NCI-H146 (cell line): Measurements from ENCODE around the gene CELF5.

ENCODE experiments used
- DNase-seq: peaks from one replicate; lab custom pipeline; 2025; lab: John Stamatoyannopoulos, UW

CELF5 gene

DNA sequence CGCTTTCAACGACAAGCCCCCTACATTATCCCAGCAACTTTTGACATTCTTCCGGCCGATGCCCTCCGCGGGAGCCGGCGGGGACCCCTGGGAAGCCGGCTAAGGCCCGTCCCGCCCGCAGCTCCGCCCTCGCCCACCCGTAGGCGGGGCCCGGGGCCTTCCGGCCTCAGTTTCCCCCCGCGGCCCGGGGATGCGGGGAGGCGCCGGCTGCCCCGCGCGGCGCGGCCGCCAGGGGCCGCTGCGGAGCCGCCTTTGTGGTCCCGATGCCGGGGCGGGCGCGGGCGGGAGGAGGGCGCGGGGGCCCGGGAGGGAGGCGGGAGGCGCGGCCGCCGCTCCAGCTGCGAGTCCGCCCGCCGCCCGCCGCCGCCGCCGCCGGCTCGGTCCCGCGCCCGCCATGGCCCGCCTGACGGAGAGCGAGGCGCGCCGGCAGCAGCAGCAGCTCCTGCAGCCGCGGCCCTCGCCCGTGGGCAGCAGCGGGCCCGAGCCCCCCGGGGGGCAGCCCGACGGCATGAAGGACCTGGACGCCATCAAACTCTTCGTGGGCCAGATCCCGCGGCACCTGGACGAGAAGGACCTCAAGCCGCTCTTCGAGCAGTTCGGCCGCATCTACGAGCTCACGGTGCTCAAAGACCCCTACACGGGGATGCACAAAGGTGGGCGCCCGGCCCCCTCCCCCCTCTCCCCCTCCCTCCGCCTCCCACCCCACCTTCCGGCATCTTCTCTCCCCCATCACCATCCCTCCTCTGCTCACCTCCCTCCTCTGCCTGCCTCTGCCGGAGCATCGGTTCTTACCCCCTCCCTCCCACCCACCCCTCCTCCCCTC lies at the start of gene CELF5:
TSS of gene CELF5 (plus strand) at position 316 of the 823 bp plus-strand sequence. CDS start at position 395, 79 bp downstream.
- DNase-seq = peak; percentile 48

DNA sequence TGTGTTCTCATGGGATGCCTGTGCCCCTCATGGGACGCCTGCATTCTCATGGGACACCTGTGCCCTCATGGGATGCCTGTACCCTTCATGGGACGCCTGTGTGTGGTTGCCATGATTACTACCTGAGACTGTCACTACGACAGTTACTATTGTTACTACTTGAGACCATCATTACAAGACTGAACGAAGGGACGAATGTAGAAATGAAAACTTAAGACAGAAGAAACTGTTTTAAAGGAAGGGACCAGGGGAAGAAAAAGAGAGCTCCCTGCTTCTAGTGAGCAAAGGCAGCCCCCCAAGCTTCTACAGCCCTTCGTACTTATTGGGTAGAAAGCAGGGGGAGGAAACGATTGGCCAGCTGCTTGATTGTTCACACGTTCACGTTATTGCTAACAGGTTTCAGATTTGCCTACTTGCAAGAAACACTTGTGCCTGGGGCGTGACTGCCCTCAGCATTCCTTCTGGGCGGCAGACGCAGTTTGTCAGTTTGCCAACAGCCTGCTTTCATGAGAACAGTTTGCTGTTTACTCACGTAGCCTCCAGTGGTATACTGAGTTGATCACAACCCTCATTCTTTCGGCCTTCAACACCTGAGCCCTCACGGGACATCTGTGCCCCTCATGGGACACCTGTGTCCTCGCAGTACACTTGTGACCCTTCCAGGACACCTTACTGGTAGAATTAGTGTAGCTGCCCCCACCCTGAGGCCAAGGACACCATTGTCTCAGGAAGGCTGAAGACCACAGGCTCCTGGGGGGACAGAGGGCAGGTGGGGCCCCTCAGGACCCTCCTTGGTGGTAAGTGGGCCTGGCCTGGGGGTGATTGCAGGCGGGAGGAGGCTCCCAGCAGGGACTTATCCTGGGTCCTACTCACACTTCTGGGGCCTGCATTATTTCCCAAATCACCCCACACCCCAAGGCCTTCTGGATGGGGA lies 48.4 kb upstream of the CELF5 start:
- no peak for DNase-seq

DNA sequence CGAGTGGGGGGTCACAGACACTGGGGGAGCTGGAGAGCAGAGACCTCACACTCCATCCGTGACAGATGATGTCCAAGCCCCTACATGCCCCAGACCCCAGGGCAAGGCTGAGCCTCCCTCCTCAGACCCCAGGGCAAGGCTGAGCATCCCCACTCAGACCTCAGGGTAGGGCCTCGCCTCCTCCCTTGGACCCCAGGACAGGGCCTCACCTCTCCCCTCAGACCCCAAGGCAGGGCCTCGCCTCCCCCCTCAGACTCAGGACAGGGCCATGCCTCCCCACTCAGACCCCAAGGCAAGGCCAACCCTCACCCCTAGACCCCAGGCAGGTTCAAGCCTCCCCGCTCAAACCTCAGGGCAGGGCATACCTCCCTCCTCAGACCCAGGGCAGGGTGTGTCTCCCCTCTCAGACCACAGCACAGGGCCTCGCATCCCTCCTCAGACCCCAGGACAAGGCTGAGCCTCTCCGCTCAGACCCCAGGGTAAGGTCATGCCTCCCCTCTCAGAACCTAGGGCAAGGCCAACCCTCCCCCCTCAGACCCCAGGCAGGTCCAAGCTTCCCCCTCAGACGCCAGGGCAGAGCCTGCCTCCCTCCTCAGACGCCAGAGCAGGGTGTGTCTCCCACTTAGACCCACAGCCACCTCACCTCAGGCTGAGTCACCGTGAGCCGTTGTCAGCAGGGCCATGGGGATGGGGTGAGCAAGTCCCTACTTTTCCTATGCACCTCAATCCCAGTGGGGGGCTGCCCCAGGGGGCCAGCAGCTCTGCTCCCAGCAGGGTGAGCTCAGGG lies 47.6 kb upstream of the CELF5 start:
- DNase-seq = no peak

DNA sequence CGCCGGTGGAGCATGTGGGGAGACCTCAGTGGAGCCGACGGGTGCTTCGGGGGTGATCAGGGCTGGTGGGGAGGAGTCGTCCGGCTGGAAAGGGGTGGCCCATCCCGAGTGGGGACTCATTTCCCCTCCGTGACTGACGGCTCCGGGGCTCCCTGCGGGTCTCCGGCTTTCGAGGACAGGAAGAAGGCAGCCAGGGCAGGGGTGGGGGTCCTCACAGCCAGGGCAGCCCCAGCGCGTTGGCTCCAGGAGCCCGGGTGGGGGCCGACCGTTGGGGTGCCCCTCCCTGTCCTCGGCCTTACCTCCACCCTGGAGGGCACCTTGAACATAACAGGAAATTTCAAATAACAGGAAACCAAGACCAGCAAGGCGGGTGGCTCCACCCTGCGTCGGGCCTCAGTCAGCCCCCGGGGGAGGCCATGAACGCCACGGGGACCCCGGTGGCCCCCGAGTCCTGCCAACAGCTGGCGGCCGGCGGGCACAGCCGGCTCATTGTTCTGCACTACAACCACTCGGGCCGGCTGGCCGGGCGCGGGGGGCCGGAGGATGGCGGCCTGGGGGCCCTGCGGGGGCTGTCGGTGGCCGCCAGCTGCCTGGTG lies 46.0 kb upstream of the CELF5 start, which contains the start of gene S1PR4:
TSS of gene S1PR4 (plus strand) at position 393 of the 596 bp plus-strand sequence. CDS start at position 417, 24 bp downstream.
- peak; percentile 3 for DNase-seq

DNA sequence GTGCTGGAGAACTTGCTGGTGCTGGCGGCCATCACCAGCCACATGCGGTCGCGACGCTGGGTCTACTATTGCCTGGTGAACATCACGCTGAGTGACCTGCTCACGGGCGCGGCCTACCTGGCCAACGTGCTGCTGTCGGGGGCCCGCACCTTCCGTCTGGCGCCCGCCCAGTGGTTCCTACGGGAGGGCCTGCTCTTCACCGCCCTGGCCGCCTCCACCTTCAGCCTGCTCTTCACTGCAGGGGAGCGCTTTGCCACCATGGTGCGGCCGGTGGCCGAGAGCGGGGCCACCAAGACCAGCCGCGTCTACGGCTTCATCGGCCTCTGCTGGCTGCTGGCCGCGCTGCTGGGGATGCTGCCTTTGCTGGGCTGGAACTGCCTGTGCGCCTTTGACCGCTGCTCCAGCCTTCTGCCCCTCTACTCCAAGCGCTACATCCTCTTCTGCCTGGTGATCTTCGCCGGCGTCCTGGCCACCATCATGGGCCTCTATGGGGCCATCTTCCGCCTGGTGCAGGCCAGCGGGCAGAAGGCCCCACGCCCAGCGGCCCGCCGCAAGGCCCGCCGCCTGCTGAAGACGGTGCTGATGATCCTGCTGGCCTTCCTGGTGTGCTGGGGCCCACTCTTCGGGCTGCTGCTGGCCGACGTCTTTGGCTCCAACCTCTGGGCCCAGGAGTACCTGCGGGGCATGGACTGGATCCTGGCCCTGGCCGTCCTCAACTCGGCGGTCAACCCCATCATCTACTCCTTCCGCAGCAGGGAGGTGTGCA lies 45.3 kb upstream of the CELF5 start:
- DNase-seq = no peak

DNA sequence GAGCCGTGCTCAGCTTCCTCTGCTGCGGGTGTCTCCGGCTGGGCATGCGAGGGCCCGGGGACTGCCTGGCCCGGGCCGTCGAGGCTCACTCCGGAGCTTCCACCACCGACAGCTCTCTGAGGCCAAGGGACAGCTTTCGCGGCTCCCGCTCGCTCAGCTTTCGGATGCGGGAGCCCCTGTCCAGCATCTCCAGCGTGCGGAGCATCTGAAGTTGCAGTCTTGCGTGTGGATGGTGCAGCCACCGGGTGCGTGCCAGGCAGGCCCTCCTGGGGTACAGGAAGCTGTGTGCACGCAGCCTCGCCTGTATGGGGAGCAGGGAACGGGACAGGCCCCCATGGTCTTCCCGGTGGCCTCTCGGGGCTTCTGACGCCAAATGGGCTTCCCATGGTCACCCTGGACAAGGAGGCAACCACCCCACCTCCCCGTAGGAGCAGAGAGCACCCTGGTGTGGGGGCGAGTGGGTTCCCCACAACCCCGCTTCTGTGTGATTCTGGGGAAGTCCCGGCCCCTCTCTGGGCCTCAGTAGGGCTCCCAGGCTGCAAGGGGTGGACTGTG lies 44.6 kb upstream of the CELF5 start:
- DNase-seq = no peak

DNA sequence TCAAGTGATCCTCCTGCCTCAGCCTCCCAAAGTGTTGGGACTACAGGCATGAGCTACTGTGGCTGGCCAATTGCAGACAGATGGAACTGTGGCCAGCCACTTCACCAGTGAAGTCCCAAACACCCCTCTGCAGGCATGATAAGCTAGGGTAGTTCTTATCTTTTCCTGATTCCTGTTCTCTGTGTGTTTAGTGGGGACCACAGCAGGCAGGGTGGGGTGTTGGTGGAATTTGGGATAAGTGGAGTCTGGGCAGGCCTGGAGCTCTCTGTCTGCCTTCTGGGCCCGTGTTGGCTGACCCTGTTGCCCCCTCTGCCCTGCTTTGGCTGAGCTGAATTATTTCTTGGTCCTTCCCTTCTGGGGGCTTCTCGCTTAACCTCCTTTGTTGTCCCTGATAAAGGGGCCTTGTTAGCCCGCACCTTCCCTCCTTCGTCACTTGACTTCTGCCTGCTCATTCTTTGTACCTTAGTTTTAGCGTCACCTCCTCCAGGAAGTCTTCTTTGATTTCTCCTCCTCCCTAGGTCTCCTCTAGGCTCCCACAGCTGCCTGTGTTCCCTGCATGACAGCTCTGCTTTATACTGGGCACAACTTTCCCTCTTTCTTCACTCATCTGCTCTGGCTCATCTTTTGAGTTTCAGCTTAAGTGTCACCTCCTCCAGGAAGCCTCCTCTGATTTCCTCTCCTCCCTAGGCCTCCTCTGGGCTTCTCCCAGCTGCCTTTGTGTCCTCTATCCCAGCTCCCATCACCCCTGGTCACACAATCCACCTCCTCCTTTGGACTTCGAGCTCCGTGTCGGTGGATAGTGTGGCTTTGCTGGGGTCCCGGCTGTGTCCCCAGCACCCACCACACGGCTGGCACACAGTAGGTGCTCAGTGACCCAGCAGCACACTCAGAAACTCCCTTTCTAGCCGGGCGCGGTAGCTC lies 40.5 kb upstream of the CELF5 start:
- DNase-seq = no peak

DNA sequence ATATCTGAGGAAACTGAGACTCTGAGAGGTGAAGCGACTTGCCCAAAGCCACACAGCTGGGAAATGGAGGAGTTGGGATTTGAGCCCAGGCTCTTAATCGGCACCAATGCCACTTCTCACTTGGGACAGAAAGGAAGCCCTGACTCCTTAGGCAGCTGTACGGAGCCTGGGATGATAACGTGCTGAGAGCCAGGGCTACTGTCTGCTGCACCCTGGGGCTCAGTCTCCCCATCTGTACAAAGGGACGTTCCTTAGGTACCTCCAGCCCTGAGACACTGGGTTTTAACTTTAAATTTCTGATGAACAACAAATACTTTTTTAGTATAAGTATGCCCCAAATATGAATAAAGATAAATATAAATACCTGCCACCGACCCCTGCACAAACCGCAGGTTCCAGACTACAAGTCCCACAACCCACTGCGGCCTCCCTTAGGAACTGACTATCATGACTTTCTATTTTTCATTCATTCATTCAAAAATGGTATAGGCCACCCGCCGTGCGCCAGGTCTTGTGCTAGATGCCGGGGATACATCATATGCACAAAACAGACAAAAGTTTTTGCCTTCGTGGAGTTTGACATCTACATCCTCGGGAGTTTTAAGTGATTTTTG lies 39.5 kb upstream of the CELF5 start:
- peak; percentile 65 for DNase-seq

DNA sequence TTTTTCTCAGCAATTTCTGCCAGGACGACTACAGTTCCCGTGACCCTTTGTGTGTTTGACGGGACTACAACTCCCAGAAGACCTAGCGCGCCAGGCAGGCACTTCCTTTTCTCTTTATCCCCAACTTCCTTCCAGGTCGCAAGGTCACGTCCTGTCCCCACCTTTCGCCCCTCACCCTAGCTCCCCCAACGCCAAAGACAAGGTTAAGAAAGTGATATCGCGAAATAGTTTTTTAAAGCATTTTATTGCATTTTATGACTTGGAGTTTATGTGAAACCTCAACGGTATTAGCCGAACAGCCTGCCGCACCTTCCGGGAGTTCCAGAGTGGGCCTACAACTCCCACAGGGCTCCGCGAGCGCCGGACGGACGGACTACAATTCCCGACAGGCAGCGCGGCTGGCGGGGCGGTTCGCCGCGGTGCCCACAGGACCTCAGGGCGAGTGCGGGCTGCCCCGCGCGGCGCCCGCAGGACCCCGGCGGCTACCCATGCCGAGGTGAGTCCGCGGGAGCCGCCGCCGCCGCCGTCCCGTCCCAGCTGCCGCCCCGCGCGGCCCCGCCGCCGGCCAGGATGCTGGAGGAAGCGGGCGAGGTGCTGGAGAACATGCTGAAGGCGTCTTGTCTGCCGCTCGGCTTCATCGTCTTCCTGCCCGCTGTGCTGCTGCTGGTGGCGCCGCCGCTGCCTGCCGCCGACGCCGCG lies 38.9 kb upstream of the CELF5 start, which contains the start of gene NCLN:
TSS of gene NCLN (plus strand) at position 470 of the 699 bp plus-strand sequence. CDS start at position 571, 101 bp downstream.
- DNase-seq = peak; percentile 83

DNA sequence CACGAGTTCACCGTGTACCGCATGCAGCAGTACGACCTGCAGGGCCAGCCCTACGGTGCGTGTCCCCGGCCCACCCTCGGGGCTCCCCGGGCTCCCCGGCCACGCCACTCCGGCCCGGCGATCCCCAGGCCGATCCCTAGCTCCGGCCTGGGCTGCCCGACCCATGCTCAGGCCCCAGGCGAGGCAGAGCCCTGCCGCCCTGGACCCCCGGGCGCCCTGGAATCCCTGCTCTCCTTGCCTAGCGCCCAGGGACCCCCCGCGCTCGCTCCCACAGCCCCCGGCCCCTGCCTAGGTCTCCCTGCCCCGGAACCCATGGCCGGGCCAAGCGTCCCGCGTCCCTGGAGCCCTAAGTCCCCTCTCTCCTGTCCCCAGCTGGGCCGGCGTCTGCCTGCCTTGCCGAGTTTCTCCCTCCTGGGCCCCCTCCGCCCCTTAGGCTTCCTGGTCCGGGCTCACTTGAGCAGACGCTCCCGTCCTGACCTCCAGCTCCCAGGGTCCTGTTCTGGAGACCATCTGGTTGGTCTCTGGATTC lies 38.2 kb upstream of the CELF5 start:
- DNase-seq = no peak

DNA sequence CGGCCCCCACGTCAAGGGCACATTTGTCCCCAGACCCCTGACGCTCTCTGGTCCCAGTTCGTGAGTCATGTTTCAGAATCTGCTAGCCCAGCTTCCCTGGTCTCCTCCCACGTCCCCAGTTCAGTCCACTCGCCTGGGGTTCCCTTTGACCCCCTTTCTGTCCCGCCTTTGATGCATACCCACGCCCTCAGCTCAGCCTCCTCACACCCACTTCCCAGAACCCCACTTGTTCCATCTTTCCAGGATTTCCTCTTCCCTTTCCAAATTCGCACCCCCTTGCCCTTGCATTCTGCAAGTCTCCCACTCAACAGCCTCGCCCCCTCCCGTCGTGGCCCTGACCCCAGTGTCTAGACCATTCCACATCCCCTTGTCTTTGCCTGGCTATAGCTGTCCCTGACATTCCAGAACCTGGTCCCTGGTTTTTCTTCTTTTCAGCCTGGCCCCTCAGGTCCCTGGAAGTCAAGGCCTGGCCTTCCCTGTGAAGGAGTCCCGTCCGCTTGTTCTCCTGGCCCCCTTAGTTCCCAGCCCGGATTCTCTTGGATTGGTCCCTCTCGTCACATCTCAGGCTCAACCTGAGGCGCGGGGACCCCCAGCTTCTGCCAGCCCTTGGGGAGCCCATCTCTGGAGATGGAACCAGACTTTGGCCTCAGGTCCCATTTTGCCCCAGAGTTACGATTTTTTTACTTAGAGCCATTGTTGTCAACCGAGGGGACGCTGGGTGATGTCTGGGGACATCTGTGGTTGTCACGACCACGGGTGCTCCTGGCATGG lies 37.4 kb upstream of the CELF5 start:
- DNase-seq = no peak

DNA sequence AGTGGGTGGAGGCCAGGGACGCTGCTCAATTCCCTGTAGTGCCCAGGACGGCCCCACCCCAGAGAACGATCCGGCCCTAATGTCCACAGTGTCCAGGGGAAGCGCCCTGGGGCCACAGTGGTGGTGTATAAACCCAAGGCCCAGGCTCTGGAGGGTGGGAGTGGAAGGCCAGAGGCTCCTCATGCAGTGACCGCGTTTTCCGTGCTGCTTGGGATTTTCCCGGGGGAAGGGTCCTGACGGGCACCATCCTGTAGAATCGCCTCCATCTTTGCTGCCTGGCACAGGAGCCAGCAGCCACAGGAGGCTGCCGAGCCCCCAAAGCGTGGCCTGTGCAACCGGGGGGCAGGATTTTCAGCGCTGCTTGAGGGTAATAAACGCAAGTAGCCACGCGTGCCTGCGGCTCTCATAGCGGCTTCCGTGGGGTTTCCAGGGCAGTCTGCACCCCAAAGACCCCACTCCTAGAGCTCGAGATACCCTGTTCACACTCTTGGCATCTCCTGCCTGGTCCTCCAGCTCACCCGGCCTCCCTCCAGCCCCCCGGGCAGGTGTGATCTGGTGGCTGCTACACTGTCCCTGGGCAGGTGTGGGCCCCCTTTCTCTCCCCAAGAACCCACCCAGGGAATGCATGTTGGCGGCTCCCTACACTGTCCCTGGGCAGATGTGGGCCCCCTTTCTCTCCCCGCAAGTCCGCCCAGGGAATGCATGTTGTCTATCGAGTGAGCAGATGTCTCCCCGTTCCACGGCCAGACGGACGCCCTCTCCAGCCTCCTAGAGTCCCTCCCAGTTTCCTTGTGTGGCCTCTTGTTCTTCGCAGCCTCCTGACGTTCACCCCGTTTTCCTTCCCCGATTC lies 36.6 kb upstream of the CELF5 start:
- DNase-seq = no peak

DNA sequence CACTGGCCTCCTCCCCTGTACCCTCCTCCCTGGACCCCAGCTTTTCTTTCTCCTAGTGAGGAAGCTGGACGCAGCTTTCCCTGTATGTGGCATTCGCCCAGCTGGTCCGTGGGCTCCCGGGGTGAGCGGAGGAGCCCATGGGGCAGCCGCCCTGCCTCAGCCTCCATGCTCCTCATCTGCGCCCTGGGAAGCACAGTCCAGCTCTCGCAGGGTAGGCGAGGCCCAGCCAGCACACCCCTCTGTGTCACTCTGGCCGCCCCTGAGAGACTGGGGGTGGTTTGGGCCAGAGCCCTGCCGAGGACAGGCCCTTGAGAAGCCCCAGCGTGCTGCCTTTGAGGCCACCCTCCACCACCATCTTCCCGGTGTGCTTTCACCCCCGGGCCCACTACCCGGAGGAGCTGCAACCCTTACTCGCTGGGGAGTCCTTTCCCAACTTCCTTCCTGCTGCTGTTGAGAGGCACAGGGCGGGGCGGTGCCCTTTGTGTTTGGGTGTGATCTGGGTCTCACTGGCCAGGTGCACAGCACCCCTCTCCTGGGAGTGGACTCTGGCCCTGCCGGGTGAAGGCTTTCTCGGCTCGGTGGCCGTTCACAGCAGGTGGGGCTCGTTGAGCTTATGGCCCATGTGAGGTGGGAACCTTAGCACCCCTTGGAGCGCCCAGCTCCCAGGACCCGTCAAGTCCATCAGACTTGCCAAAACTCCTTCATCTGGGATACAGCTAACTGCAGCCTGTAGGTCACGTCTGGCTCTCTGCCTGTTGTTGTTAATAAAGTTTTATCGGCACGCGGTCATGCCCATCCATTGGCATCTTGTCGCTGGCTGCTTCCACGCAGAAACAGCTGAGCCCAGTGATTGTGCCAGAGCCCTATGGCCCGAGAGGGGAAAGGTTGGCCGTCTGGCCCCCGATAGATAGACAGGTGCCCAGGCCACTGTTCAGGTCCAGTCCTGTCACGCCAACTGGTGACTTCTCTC lies 35.5 kb upstream of the CELF5 start:
- no peak for DNase-seq

DNA sequence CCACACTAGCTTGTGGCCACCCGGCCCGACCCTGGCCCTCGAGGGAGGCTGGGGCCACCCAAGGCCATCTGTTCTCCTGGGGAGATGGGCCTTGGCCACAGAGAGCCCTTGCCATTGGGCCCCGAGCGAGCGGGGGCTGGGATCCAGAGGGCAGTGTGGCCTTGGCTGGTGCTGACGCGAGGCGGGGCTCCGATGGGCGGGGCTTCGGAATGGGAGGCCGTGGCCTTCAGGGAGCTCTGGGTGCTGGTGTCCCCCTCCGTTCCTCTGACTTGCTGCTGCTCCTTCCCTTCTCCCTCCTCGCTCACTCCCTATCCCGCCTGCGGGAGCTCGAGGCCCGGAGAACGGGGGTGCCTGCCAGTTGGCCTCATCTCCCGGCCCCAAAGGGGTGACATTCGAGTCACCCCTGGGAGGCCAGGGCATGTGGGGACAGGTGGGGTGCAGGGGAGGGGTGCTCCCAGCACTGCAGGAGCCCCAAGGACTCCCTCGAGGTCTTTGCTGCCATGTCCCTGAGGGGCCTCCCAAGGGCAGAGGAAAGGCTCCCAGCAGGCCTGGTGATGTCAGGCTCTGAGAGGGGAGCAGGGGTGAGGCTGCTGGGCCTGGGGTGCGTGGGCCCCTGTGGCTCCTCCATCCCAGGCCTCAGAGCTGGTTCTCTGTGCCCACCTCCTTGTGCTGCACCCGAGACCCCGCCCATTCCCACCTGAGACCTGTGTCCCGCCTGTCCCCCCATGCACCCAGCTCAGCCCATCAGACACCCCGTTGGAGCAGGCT lies 34.6 kb upstream of the CELF5 start:
- DNase-seq = no peak
